ENCODE data around the gene CERT1.
"Not testable (repeated sequence)": the region's sequence is repeated elsewhere in the genome, so short reads cannot be mapped to it uniquely, and the experiment has no call there.

Gene CERT1

GRCh38 chr5:75522542-75522941, 11.1 kb upstream of the CERT1 start:
- DNase-seq (ENCODE audit: low spot score): no peak

DNA sequence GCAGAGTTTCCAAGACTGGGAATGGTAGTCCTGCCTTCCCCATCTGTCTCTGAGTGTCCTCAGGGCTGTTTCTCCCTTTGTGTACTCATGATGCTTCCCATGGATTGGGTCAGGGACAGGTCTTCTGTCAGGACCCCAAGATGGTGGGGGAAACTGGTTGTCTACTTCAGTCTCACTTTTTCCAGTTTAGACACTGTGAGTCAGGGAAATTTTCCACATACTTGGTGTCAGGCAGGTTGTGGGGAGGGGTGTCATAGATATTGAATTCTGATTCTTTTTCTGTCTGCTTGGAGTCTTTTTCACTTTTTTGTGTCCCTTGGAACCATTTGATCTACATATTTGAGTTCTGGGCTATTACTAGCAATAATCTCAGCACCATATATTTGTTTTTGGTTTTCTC, 10.6 kb upstream of the CERT1 start:
- no peak for DNase-seq (ENCODE audit: low spot score)

- DNase-seq (ENCODE audit: low spot score): no peak
These were observed 9.8 kb upstream of the CERT1 start for GRCh38 chr5:75521195-75521594.

- no peak for DNase-seq (ENCODE audit: low spot score)
These were observed 8.3 kb upstream of the CERT1 start for GRCh38 chr5:75519761-75520160.

DNA sequence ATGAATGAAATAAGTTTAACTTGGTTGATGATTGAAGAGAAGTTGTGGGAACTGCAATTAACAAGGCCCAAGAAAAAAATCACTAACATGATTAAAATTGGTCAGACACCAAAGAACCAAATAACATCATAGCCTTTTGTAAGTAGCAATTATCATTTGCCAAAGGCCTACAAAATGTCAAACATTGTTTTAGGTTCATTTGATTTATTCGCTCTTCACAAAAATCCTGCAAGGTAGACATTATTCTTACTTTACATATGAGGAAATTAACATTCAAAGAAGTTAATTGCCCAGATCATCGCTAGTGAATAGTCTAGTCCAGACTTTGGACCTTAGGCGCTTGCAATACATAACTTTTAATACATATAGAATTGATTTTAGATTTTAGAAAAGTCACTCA, 2.9 kb upstream of the CERT1 start:
- no peak for DNase-seq (ENCODE audit: low spot score)

DNA sequence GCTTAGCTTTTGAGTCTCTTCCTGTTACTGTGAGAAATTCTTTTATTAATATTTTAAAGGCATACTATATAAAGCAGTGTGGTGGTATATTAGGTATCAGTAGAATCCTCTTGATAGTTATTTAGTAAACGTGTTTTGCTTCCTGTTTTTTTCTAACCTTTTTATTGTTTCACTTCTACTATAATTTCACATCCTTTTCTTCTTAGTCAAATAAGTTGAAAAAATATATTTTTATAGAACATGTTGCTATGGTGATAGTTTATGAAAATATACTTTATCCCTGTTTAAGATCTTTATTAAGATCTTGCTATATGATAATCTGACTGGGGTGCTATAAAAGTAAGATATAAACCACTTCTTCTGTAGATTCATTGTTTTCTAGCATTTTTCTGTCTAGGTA, 2.4 kb upstream of the CERT1 start:
- no peak for DNase-seq (ENCODE audit: low spot score)

DNA sequence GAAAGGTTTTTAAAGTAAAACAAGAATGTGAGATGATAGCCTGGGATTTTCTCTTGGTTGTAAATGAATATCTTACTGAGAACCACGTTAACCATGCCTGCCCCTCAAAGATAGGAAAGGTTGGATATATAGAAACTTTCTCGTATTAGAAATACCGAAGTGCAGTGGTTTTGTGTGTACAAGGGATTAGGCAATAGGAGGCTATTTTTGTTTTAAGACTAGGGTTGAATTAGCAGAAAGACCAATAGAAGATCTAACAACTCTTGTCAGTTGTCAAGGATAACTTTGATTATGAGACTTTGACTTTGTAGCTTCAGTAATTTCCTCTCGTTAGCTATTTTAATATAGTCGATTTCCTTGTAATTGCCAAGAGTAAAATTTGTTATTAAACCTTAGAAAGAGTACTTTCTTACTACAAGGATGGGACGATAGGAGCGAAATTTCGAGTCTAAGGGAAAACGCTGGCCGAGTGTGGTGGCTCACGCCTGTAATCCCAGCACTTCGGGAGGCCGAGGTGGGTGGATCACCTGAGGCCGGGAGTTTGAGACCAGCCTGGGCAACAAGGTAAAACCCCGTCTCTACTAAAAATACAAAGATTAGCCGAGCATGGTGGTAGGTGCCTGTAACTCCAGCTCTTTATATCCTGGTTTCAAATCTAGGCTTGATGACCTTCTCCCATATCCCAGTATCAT, 1.1 kb upstream of the CERT1 start:
- no peak for DNase-seq (ENCODE audit: low spot score)

DNA sequence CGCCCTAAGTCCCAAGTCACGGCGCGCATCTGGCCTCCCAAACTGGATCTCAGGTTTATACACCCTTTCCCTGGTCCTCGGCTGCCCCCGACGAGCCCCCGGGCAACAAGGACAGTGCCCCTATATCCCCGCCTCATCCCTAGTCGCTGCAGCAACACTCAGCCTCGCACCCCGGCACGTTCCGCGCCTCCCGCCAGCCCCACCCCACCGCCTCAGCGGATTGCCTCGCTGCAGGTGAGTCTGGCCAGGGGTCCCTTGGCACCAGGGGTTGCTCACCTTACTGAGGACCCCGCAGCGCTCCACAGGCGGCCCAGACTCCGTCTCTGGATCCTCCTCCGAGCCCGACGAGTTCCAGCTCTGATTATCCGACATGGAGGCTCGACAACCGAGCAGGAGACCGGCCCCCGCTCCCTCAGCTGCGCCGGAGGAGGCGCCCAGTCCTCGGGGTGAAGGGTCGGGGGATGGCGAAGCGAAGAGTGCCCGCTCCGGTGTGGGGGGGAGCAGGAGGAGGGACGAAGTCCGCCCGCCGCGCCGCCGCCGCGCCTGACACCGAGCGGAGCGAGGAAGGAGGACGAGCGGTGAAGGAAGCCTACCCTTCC, 494 bp downstream of the CERT1 start:
- DNase-seq (ENCODE audit: low spot score): peak; percentile 36

GRCh38 chr5:75510417-75510835, 1.0 kb downstream of the CERT1 start:
- DNase-seq (ENCODE audit: low spot score): no peak

DNA sequence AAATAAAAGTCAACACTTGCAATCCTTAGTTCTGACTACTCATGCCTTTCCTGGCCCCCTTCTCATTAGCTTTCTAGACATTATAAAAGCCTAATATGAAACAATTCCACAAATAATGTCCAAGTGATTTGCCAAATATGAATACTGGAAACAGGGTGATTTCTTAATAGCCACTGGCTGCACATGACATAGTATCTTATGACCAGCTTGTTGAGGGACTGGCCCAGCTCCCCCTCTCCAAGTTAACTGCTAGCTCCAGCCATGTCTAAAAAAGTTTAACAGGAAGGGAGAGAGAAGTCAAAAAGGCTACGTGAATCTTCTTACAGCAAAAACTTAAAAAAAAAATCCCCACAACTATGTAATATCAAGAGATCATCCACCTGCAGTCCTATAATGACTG, 1.5 kb downstream of the CERT1 start:
- peak; percentile 31 for DNase-seq (ENCODE audit: low spot score)

DNA sequence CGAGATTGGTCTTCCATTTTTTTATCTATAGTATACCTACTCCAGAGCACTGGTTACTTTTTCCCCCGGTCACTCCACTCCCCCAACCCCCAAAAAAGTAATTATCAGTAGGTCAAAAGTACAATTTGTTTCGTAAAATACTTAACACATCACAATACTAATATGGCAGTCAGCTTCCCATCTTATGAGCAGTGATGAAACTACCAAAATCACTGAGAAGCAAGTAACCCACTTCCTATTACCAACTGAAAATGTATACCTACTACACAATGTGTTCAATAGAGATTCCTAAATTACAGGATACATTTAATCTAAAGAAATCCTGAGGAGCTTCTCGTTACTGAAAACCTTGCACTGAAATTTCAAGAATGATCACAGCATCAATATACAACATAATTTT, 1.9 kb downstream of the CERT1 start:
- DNase-seq (ENCODE audit: low spot score): no peak

DNA sequence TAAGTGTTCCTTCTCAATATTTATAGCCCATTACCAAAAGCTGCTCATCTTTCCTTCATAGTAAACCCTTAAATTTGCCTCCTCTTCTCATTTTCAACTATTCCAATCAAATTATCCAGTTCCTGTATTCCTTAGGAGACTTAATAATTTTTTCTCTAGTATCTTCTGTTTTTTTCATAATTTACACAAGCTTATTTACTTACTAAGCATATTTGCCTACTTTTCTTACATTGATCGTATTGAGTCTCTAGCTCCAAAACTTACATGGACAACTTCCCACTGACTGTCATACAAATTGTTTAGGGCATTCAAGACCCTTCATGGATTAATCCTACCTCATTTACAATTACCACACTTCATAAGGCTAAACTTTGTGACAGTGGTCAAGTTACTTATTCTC, 3.6 kb downstream of the CERT1 start:
- DNase-seq (ENCODE audit: low spot score): no peak

DNA sequence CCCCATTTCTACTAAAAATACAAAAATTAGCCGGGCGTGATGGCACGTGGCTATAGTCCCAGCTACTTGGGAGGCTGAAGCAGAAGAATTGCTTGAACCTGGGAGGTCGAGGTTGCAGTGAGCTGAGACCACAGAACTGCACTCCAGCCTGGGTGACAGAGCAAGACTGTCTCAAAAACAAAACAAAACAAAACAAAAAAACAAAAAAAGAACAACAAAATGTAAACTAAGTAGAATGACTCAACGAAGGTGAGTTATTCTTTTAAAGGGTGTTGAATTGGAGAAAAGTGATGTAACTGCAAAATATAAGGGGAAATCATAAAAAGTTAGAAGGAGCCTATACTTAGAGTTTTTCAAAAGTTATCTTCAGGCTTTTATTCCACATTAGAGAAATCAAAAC, 6.3 kb downstream of the CERT1 start:
- not testable (repeated sequence) for DNase-seq (ENCODE audit: low spot score)

- DNase-seq (ENCODE audit: low spot score): not testable (repeated sequence)
These were observed 12.6 kb downstream of the CERT1 start for GRCh38 chr5:75498875-75499274.

- DNase-seq (ENCODE audit: low spot score): no peak
These were observed 13.1 kb downstream of the CERT1 start for GRCh38 chr5:75498208-75498777.

GRCh38 chr5:75496026-75496425, 15.4 kb downstream of the CERT1 start:
- DNase-seq (ENCODE audit: low spot score): no peak

DNA sequence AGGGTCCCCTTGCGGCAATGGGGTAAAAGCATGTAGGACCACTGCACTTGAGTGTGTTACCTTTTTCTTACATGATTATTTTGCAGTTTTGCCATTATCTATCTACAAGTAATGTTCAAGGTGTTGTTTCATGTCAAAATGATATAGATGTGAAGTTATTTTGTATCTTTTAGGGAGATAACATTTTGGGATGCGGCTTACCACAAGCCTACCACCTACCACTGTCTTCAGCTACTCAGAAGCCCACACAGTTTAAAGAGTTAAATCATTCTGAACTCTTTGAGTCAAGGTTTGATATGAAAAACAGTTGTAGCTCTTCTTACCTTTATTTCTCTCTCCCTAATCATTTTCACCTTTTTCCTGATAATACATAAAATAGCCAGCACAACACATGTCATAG, 19.8 kb downstream of the CERT1 start:
- DNase-seq (ENCODE audit: low spot score): no peak

GRCh38 chr5:75489847-75490246, 21.6 kb downstream of the CERT1 start:
- not testable (repeated sequence) for DNase-seq (ENCODE audit: low spot score)

DNA sequence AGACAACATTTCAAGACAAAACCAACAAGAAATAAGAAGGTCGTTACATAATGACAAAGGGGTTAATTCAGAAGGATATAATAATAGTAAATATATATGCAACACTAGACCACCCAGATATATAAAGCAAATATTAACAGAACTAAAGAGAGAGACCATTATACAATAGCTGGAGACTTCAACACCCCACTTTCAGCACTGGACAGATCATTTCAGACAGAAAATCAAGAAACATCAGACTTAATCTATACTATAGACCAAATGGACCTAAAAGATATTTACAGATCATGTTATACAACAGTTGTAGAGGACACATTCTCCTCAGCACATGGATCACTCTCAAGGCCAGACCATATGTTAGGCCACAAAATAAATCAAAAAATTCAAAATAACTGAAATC, 26.8 kb downstream of the CERT1 start:
- DNase-seq (ENCODE audit: low spot score): no peak

DNA sequence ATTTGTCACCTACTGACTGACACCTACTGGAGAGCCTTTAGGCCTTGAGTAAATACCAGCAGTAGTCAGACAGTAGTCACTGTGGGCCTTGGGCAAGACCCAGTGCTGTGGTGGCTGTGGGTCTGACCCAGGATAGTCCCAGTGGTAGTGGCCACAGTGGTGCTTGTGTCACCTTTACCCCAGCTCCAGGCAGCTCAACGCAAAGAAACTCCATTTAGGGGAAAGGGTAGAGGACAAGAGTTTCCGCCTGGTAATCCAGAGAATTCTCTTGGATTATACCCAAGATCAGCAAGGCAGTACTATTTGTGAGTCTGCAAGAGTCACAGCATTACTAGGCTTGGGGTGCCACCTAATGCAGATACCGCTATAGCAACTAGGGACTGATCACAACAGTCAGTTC, 28.9 kb downstream of the CERT1 start:
- no peak for DNase-seq (ENCODE audit: low spot score)

- DNase-seq (ENCODE audit: low spot score): no peak
These were observed 30.4 kb downstream of the CERT1 start for GRCh38 chr5:75481024-75481423.

GRCh38 chr5:75475364-75475763, 36.1 kb downstream of the CERT1 start:
- DNase-seq (ENCODE audit: low spot score): no peak

DNA sequence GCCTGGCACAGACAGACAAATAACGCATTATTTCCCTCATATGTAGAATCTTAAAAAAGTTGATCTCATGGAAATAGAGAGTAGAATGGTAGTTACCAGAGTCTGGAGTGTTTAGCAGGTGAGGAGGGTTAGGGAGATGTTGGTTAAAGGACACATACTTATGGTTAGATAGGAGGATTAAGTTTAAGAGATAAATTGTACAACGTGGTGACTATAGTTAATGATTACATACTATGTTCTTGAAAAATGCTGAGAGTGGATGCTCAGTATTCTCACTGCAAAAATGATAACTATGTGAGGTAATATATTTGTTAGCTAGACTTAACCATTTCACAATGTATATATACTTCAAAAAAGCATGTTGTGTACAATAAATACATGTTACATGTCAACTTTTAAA, 38.0 kb downstream of the CERT1 start:
- no peak for DNase-seq (ENCODE audit: low spot score)

- DNase-seq (ENCODE audit: low spot score): no peak
These were observed 38.5 kb downstream of the CERT1 start for GRCh38 chr5:75472973-75473372.
